Suprapubic skin (tissue), 4 donors: Measurements from ENCODE around the gene S100A7A. TPM values are rescaled to one million over a fixed set of nuclear protein-coding genes. Genes with fewer than 3 reads are reported as not detected.

Experiments used
- DNase-seq, 2 donors: peaks; one replicate each; pipeline ENCODE4 v3.0.0-alpha.2; 2019; ENCODE audit warnings: low spot score in 2 of 2
- H3K27ac ChIP-seq: fragments of 200-600 bp; sonication (generic); one replicate; pipeline ENCODE4 v1.5.1; 2019
- H3K27me3 ChIP-seq: fragments of 200-600 bp; sonication (generic); one replicate; pipeline ENCODE4 v1.5.1; 2019
- H3K36me3 ChIP-seq: fragments of 200-600 bp; sonication (generic); one replicate; pipeline ENCODE4 v1.5.1; 2019
- H3K4me1 ChIP-seq: fragments of 200-600 bp; sonication (generic); one replicate; pipeline ENCODE4 v1.5.1; 2019
- H3K4me3 ChIP-seq: fragments of 200-600 bp; sonication (generic); one replicate; pipeline ENCODE4 v1.5.1; 2019; ENCODE audit warnings: mild to moderate bottlenecking
- H3K9me3 ChIP-seq: fragments of 200-600 bp; sonication (generic); one replicate; pipeline ENCODE4 v1.5.1; 2019
- CTCF ChIP-seq, 2 donors: fragments of 200-600 bp in 1 of 2; fragments of 450-650 bp in 1 of 2; sonication (generic) in 1 of 2; IDR thresholded peaks; one replicate each; pipeline ENCODE4 v1.5.1; 2016 to 2019; ENCODE audit warnings: antibody characterized with exemption in 2 of 2, mild to moderate bottlenecking in 1 of 2, moderate library complexity in 1 of 2
- EP300 ChIP-seq: sonication (generic); formaldehyde crosslinking; IDR thresholded peaks from one replicate; pipeline ENCODE4 v1.6.1; 2017; ENCODE audit warnings: antibody characterized with exemption
- POLR2A ChIP-seq, 2 donors: fragments of 450-650 bp; IDR thresholded peaks; one replicate each; pipeline ENCODE4 v1.6.1; 2017; ENCODE audit warnings: antibody characterized with exemption in 2 of 2, mild to moderate bottlenecking in 2 of 2, moderate library complexity in 2 of 2
- POLR2AphosphoS5 ChIP-seq, 3 donors: sonication (generic); formaldehyde crosslinking; IDR thresholded peaks; one replicate each; pipeline ENCODE4 v1.6.1; 2017; ENCODE audit warnings: antibody characterized with exemption in 3 of 3
- WGBS: methylation state at CpG from one replicate; pipeline ENCODE4 v1.1.5; 2018; 5-methylcytosine and 5-hydroxymethylcytosine counted together
- total RNA-seq, 4 donors: library from RNA; depleted of rRNA; stranded (reverse); fragments of >200 nt; gene quantifications; one replicate each; pipeline ENCODE4 v1.1.0, GENCODE V29; 2016

Gene S100A7A
- total RNA-seq, 4 donors from 2014 or later = 0.10 TPM; not detected in 3

- Histone ChIP-seq H3K4me1 (peaks cover 14% of the 10 kb centered on the region), H3K36me3 (no peaks in the 10 kb centered on the region), H3K27me3 (peaks cover 19% of the 10 kb centered on the region), H3K9me3 (no peaks in the 10 kb centered on the region), H3K27ac (no peak overlapping the region), H3K4me3 (no peak overlapping the region)
- 90% methylated on average over 7 of the region's 7 CpGs for WGBS
- TF ChIP-seq POLR2AphosphoS5 (IDR thresholded peaks at IDR 0.05) = no peak
- TF ChIP-seq POLR2A (IDR thresholded peaks at IDR 0.05) = no peak
- no peak for TF ChIP-seq EP300
- no peak for TF ChIP-seq CTCF (IDR thresholded peaks at IDR 0.05)
- no peak for DNase-seq
These were observed 16.8 kb upstream of the S100A7A start for GRCh38 chr1:153399401-153400055.

GRCh38 chr1:153400244-153400643, 16.1 kb upstream of the S100A7A start:
- Histone ChIP-seq H3K36me3 (no peaks in the 10 kb centered on the region), H3K27me3 (peaks cover 19% of the 10 kb centered on the region), H3K27ac (no peak overlapping the region), H3K9me3 (no peaks in the 10 kb centered on the region), H3K4me1 (peaks cover 6% of the 10 kb centered on the region), H3K4me3 (no peak overlapping the region)
- WGBS = 70% methylated on average over 5 of the region's 5 CpGs
- TF ChIP-seq EP300 (no peak), POLR2AphosphoS5 (IDR thresholded peaks at IDR 0.05) (no peak)
- no peak for DNase-seq

- Histone ChIP-seq H3K36me3 (no peaks in the 10 kb centered on the region), H3K4me3 (no peak overlapping the region), H3K9me3 (no peaks in the 10 kb centered on the region), H3K27me3 (peaks cover 22% of the 10 kb centered on the region), H3K27ac (no peak overlapping the region), H3K4me1 (no peaks in the 10 kb centered on the region)
- WGBS = 92% methylated on average over 9 of the region's 9 CpGs
- no peak for DNase-seq
- TF ChIP-seq EP300 (no peak), POLR2AphosphoS5 (IDR thresholded peaks at IDR 0.05) (no peak), CTCF (IDR thresholded peaks at IDR 0.05) (no peak), POLR2A (IDR thresholded peaks at IDR 0.05) (no peak)
These were observed 14.9 kb upstream of the S100A7A start for GRCh38 chr1:153401461-153401860.

DNA sequence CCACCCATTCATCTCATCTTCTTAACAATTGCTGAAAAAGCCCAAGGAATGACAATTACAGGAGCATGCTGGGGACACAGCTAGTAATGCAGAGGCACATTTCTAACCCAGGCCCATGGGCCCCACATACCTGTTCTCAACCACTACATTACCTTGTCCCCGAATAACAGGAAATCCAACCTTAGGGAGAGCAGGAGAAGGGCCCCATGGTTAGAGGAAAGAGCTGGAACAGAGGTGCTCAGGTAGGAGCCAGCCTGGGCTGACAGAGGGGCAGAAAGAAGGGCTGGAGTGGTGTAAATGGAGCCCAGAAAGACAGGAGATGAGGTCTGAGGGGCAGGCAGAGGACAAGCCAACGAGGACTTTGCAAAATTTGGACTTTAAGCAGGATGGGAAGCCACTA, 14.1 kb upstream of the S100A7A start:
- DNase-seq = no peak
- H3K27me3 ChIP-seq = peaks cover 21% of the 10 kb centered on the region
- no peaks in the 10 kb centered on the region for H3K9me3 ChIP-seq
- TF ChIP-seq POLR2A (IDR thresholded peaks at IDR 0.05) (no peak), POLR2AphosphoS5 (IDR thresholded peaks at IDR 0.05) (no peak), EP300 (no peak), CTCF (IDR thresholded peaks at IDR 0.05) (no peak)
- 60% methylated on average over 2 of the region's 2 CpGs for WGBS
- no peaks in the 10 kb centered on the region for H3K36me3 ChIP-seq
- H3K27ac ChIP-seq = no peak overlapping the region
- no peaks in the 10 kb centered on the region for H3K4me1 ChIP-seq
- no peak overlapping the region for H3K4me3 ChIP-seq

DNA sequence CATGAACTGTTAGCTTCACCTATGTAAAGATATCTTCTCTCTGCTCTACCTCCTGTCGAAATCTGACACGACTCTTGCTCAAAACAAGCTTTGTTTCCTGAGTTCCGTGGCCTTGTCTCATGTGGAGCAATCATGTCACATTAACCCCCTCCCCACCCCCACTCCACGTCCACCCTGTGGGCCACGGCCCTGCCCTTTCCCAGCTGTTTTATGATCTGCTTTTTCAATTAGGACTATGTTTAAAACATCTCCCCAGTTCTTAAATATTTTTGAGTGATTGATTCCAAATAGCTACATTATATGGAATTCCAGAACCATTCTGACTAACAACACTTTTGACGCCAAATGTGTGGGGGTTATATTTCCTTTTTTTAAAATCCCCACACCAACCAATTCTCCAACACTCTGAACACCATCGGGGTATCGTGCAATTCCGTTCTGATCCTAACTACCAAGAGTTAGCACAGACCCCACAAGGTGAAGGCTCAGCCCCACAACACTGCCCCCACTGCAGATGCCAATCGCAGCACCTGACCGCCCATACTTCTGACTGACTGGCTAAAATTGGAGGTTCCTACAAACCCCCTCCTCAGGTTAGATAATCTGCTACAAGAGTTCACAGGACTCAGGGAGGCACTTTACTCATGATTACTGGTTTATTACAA, 12.8 kb upstream of the S100A7A start:
- H3K4me1 ChIP-seq = no peaks in the 10 kb centered on the region
- no peak overlapping the region for H3K4me3 ChIP-seq
- no peaks in the 10 kb centered on the region for H3K36me3 ChIP-seq
- H3K27ac ChIP-seq = no peak overlapping the region
- H3K9me3 ChIP-seq = no peaks in the 10 kb centered on the region
- 88% methylated on average over 11 of the region's 11 CpGs for WGBS
- no peak for DNase-seq
- peaks cover 16% of the 10 kb centered on the region for H3K27me3 ChIP-seq
- no peak for TF ChIP-seq EP300
- no peak for TF ChIP-seq POLR2A (IDR thresholded peaks at IDR 0.05)
- no peak for TF ChIP-seq POLR2AphosphoS5 (IDR thresholded peaks at IDR 0.05)
- no peak for TF ChIP-seq CTCF (IDR thresholded peaks at IDR 0.05)
